SK-N-SH (cell line): ENCODE results near the gene INTS6L.

Experiments used
- CTCF ChIP-seq: fragments of 200-600 bp; sonication (generic); IDR thresholded peaks from 2 replicates; pipeline ENCODE4 v1.6.1; 2017; ENCODE audit warnings: antibody characterized with exemption, mild to moderate bottlenecking, moderate library complexity
- EZH2phosphoT487 ChIP-seq: fragments of 200-600 bp; sonication (generic); IDR thresholded peaks from 2 replicates; pipeline ENCODE4 v1.6.1; 2017; ENCODE audit warnings: low read depth, mixed run types, mild to moderate bottlenecking, antibody characterized with exemption, moderate library complexity, borderline replicate concordance
- MXI1 ChIP-seq: IDR thresholded peaks from 2 replicates; pipeline ENCODE4 v1.6.1; 2012; ENCODE audit warnings: mild to moderate bottlenecking, low read depth, low read length, improper control_type of control experiment
- POLR2AphosphoS5 ChIP-seq: IDR thresholded peaks from 2 replicates; pipeline ENCODE4 v1.6.1; 2012; ENCODE audit warnings: low read depth, low read length

- peak; percentile 70 for TF ChIP-seq CTCF
- TF ChIP-seq EZH2phosphoT487, result no peak
- TF ChIP-seq MXI1, result no peak
- no peak for TF ChIP-seq POLR2AphosphoS5
Observed at GRCh38 chrX:135572436-135572835, 52.0 kb downstream of the INTS6L start.
